HT1080 (cell line): ENCODE measurements around the gene DCX. TPM values are rescaled to one million over a fixed set of nuclear protein-coding genes. Genes with fewer than 3 reads are reported as not detected.

Experiments used
- DNase-seq: peaks from one replicate; pipeline ENCODE4 v3.0.0-alpha.2; 2015; ENCODE audit warnings: low read depth
- total RNA-seq: library from RNA; depleted of rRNA; stranded (reverse); fragments of >200 nt; shearing (Covaris generic); gene quantifications from 2 replicates; pipeline ENCODE4 v1.2.3, GENCODE V29; 2014

DCX gene
- total RNA-seq, 1 experiment from 2014 or later, result not detected

DNA sequence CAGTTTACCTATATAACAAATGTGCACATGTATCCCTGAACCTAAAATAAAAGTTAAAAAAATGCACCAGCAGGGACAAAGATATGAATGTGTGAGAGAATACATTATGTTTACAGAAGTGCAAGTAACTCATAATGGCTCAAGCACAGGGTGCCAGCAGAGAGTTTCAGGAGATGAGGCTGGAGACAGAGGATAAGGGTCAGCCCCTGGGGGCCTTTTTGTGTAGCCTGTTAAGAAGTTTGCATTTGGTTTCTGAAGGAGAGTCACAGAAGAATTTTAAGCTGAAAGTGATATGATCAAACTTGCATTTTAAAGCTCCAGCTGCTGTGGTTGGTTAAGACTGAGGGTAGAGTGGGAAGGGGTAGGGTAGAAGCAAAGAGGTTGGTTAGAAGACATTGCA lies 93.1 kb downstream of the DCX start:
- DNase-seq, result no peak

DNA sequence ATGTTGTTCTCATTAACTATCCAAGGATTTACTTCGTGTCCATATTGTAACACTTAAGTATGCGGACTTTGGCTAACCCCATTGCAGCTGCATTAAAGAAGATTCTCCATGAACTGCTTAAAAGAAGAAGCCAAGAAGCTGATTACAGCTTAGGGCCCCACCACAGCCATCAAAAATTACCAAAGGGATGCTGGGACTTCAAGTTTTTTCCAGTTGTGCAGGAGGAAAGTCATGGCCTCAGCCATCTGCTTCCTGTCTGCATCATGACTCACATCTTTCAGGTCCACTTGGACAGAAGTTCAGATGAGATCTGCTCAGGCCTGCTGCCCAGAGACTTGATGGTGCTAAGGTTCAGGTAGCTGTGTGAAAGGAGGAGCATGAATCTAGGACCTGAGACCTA lies 102.9 kb downstream of the DCX start:
- DNase-seq, result peak; percentile 0

DNA sequence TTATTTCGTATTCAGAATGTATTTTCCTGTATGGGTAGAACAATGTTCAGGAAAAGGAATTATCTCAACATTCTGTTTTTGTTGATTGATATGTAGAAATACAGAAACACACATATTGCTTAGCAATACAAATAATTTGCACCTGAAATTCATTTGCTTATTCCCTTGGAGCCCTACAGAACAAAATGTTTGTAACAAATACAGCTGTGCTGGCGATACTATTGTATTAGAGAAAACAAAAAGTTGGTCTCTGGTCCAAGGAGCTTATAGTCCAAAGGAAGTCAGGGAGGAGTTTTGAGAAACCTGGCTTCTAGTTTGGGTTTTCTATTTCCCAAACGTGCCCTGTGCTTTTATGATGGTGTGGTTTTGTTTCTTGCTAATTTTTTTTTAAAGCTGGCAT lies 104.0 kb downstream of the DCX start:
- DNase-seq, result no peak

GRCh38 chrX:111302284-111302683 lies 109.7 kb downstream of the DCX start:
- no peak for DNase-seq

DNA sequence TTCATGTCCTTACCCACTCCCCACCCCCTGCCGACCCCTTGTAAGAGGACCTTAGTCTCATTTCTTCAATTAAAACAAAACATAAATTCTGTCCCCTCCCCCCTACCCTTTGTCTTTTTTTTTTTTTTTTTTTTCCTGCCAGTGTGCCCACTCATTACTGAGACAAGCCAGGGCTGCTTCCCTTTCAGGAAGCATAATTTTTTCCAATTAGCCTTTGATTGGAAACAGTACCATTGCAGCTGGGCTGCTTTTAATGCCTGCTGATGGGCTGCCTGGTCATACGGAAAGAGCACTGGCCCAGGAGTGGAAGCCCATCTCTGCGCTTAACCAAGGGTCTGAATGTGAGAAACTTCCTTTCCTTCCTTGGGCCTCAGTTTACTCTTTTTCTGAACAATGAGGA lies 123.2 kb downstream of the DCX start:
- DNase-seq, result no peak

DNA sequence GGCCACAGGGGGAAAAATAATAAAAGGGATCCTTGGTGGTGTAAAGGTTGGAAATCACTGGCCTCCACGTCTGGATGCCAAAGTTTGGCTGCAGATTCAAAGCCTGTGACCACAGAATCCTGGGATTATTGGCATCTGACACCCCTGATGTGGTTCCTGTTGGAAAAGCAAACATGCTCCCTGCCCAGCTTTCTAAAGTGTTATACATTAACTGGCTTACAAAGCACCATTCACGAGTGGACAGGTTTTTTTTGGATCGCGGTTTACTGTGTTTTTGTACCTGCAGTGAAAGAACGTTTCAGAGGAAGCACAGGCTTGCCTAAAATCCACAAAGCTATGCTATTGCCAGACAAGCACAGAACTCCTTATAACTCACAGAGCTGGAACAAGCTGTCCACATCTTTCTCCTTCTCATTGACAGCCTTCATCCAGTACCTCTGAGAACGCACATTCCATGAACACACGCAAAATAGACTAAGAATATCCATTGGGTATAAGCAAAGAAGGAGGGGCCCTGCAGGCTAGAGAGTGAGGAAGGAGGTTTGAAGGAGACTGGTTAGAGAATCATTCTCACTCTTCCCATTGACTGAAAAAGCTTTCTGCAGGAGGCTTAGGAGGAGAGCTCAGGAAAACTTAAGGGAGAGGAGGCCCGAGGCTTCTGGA lies 127.2 kb downstream of the DCX start:
- DNase-seq, result no peak

DNA sequence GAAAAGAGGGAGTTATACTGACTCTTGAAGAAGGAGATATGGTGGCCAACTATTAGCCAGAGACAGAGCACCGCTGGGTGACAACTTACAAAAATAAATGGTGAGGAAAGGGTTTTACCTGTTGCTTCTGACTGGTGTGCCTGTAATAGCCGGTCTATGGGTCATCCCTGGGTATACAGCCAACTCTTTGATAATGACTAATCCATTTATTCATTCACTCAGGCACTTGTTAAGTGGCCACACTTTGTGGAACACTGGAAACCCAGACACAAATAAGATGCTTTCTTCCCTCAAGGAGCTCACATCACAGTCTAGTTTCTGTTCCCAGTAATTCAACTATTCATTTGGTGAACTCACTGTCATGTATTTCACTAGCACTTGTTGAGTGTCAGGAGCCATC lies 128.5 kb downstream of the DCX start:
- no peak for DNase-seq

- no peak for DNase-seq
Observed at GRCh38 chrX:111282991-111283390, 129.0 kb downstream of the DCX start.

DNA sequence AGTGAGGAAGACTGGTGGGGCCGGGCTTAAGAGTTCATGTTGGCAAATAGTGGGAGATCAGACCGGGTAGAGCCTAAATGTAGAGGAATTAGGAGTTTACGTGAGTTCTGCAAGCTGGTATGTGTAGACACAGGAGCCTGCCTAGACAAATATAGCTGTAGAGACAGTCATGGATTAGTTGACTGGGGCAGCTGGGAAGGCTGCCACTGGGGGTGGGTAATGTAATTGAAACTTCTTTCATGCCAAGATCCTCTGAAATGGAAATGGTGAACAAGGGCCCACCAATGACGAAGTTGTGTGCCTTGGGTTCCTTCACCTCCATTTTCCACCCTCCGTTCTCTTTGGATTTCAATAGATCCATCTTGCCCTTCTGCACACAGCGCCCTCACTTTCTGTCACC lies 129.9 kb downstream of the DCX start:
- no peak for DNase-seq

- peak; percentile 1 for DNase-seq
Observed at GRCh38 chrX:111270339-111270738, 141.7 kb downstream of the DCX start, which contains the start of gene CAPN6. Gene CAPN6, minus strand, starts transcription at chrX:111270483. Its CDS starts 6,547 bp downstream, at chrX:111263936.

DNA sequence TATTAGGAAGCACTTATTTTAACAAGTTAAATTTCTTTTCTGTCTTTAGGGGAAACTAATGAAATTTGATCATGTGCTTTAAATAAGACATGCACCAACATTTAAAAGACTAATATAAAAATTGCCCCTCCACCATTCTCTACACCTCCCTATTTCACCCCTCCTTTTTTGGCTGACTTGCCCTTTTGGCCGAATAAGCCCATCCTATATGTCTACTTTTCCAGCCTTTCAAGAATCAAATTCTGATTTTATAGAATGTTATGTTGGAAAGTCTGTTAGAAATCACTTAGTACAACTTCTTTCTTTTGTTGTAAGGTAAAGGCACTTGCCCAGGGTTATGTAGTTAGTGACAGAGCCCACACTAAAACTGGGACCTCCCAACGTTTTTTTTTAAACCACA lies 143.5 kb downstream of the DCX start:
- no peak for DNase-seq

GRCh38 chrX:111265486-111265885 lies 146.5 kb downstream of the DCX start:
- DNase-seq, result no peak

DNA sequence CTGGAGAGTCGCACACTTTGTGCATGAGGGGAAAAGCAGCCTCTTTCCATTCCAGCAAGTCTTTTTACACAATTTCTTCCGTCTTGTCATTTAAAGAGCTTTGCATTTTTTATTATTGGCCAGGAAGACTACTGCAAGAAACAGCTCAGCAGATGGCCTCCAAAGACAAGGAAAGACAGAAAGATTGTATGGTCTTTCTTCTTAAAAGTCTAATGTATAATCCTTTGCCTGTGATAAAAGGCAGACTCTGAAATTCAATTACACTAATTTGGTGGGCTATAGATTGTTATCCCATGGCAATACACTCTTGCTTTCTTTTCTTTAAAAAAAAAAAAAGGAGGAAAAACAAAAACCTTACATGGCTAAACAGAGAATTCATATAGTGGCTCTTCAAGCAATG lies 147.6 kb downstream of the DCX start:
- no peak for DNase-seq

GRCh38 chrX:111262086-111262485 lies 149.9 kb downstream of the DCX start:
- no peak for DNase-seq

GRCh38 chrX:111260451-111260850 lies 151.5 kb downstream of the DCX start:
- DNase-seq, result no peak

- no peak for DNase-seq
Observed at GRCh38 chrX:111259559-111259958, 152.4 kb downstream of the DCX start.

DNA sequence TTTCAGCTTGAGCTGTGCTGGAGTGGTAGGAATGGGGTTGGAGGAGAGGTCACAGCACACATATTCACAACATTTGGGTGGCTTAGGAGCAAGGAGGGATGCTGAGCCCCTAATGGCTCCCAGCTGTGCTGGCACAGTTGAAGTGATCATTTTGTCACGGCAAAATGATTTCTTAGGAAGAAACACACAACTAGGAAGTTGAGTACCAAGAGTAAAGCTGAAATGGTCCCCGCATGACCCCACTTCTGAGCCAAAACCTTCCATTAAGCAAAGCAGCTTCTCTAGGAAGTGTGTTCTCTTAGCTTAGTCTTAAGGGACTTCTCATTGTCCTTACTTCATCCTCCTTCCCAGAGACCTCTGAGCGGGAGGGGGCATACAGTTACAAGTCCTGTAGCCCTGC lies 154.3 kb downstream of the DCX start:
- DNase-seq, result no peak

- peak; percentile 48 for DNase-seq
Observed at GRCh38 chrX:111254896-111255693, 156.9 kb downstream of the DCX start.

DNA sequence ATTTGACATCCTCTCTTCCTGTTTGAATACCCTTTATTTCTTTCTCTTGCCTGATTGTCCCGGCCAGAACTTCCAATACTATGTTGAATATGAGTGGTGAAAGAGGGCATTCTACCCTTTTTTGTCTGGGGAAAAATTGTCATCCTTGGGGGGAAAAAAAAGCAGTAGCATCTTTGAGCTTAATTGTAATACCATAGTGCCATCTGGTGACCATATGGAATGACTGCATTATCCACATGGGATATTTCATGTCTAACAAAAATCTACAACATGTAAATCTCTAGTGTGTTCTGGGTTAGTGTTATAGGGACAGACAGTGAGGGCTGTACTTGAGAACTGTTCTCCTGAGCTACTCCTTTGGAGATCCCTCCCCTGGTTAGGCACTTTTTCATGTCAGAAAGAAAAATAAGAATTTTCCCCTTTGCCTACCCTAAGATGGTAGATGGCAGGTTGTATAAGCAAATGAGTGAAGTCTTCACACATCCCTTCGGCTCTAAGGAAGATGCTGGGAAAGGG lies 167.7 kb downstream of the DCX start:
- no peak for DNase-seq
